ENCODE measurements around the gene HS3ST3B1.

The HS3ST3B1 gene

GRCh38 chr17:14355556-14355955, 54.7 kb downstream of the HS3ST3B1 start:
- TF ChIP-seq CREB1 (IDR thresholded peaks at IDR 0.05; ENCODE audit: low read depth) (no peak), NFIC (IDR thresholded peaks at IDR 0.05) (no peak), EP300 (IDR thresholded peaks at IDR 0.05; ENCODE audit: borderline replicate concordance) (no peak), CEBPB (IDR thresholded peaks at IDR 0.05) (no peak), YY1 (IDR thresholded peaks at IDR 0.05; ENCODE audit: low read depth) (no peak), ZBTB7A (IDR thresholded peaks at IDR 0.05; ENCODE audit: low read depth) (no peak), RAD21 (IDR thresholded peaks at IDR 0.05; ENCODE audit: low read depth) (no peak), USF1 (IDR thresholded peaks at IDR 0.05) (no peak), TEAD4 (IDR thresholded peaks at IDR 0.05) (no peak), FOXM1 (IDR thresholded peaks at IDR 0.05; ENCODE audit: borderline replicate concordance, low read depth) (no peak), TCF12 (IDR thresholded peaks at IDR 0.05; ENCODE audit: low read depth) (no peak), TAF1 (IDR thresholded peaks at IDR 0.05; ENCODE audit: low read depth) (no peak), EGR1 (IDR thresholded peaks at IDR 0.05) (no peak)
- TF ChIP-seq, protein P1, sequence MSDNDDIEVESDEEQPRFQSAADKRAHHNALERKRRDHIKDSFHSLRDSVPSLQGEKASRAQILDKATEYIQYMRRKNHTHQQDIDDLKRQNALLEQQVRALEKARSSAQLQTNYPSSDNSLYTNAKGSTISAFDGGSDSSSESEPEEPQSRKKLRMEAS (IDR thresholded peaks at IDR 0.05), result no peak
- TF ChIP-seq, protein P2, sequence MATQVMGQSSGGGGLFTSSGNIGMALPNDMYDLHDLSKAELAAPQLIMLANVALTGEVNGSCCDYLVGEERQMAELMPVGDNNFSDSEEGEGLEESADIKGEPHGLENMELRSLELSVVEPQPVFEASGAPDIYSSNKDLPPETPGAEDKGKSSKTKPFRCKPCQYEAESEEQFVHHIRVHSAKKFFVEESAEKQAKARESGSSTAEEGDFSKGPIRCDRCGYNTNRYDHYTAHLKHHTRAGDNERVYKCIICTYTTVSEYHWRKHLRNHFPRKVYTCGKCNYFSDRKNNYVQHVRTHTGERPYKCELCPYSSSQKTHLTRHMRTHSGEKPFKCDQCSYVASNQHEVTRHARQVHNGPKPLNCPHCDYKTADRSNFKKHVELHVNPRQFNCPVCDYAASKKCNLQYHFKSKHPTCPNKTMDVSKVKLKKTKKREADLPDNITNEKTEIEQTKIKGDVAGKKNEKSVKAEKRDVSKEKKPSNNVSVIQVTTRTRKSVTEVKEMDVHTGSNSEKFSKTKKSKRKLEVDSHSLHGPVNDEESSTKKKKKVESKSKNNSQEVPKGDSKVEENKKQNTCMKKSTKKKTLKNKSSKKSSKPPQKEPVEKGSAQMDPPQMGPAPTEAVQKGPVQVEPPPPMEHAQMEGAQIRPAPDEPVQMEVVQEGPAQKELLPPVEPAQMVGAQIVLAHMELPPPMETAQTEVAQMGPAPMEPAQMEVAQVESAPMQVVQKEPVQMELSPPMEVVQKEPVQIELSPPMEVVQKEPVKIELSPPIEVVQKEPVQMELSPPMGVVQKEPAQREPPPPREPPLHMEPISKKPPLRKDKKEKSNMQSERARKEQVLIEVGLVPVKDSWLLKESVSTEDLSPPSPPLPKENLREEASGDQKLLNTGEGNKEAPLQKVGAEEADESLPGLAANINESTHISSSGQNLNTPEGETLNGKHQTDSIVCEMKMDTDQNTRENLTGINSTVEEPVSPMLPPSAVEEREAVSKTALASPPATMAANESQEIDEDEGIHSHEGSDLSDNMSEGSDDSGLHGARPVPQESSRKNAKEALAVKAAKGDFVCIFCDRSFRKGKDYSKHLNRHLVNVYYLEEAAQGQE (IDR thresholded peaks at IDR 0.05; ENCODE audit: low read depth), result no peak

GRCh38 chr17:14359163-14360020, 58.5 kb downstream of the HS3ST3B1 start:
- no peak for TF ChIP-seq CEBPB (IDR thresholded peaks at IDR 0.05)
- TF ChIP-seq YY1 (IDR thresholded peaks at IDR 0.05; ENCODE audit: low read depth), result no peak
- no peak for TF ChIP-seq TEAD4 (IDR thresholded peaks at IDR 0.05)
- TF ChIP-seq, protein P1 (IDR thresholded peaks at IDR 0.05), result no peak
- TF ChIP-seq EGR1 (IDR thresholded peaks at IDR 0.05), result no peak
- TF ChIP-seq NFIC (IDR thresholded peaks at IDR 0.05), result no peak
- TF ChIP-seq CREB1 (IDR thresholded peaks at IDR 0.05; ENCODE audit: low read depth), result no peak
- TF ChIP-seq TAF1 (IDR thresholded peaks at IDR 0.05; ENCODE audit: low read depth), result no peak
- TF ChIP-seq FOXM1 (IDR thresholded peaks at IDR 0.05; ENCODE audit: borderline replicate concordance, low read depth), result no peak
- TF ChIP-seq ZBTB7A (IDR thresholded peaks at IDR 0.05; ENCODE audit: low read depth), result no peak
- no peak for TF ChIP-seq RAD21 (IDR thresholded peaks at IDR 0.05; ENCODE audit: low read depth)
- TF ChIP-seq USF1 (IDR thresholded peaks at IDR 0.05), result no peak
- TF ChIP-seq, protein P2 (IDR thresholded peaks at IDR 0.05; ENCODE audit: low read depth), result no peak
- no peak for TF ChIP-seq EP300 (IDR thresholded peaks at IDR 0.05; ENCODE audit: borderline replicate concordance)
- no peak for TF ChIP-seq TCF12 (IDR thresholded peaks at IDR 0.05; ENCODE audit: low read depth)

DNA sequence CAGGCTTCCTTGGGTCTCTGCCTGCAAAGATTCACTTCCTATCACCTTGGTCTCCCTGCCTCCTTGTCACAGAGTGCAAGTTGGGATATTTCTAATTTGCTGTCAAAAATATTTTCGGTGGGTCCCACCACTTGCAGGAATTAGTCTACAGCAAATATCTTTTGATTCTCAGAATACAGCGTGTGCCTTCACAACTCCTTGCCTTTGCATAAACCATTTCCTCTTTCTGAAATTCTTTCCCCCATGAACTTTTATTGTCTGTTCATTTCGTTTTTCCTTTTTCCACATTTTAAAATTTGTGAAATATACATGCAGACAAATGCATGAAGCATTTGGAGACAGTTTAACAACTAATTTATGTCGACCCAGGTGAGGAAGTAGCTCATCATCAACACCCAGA, 60.0 kb downstream of the HS3ST3B1 start:
- no peak for TF ChIP-seq TEAD4 (IDR thresholded peaks at IDR 0.05)
- TF ChIP-seq CREB1 (IDR thresholded peaks at IDR 0.05; ENCODE audit: low read depth), result no peak
- TF ChIP-seq EGR1 (IDR thresholded peaks at IDR 0.05), result no peak
- TF ChIP-seq TCF12 (IDR thresholded peaks at IDR 0.05; ENCODE audit: low read depth), result no peak
- no peak for TF ChIP-seq TAF1 (IDR thresholded peaks at IDR 0.05; ENCODE audit: low read depth)
- no peak for TF ChIP-seq EP300 (IDR thresholded peaks at IDR 0.05; ENCODE audit: borderline replicate concordance)
- no peak for TF ChIP-seq CEBPB (IDR thresholded peaks at IDR 0.05)
- TF ChIP-seq, protein P1 (IDR thresholded peaks at IDR 0.05), result no peak
- TF ChIP-seq FOXM1 (IDR thresholded peaks at IDR 0.05; ENCODE audit: borderline replicate concordance, low read depth), result no peak
- TF ChIP-seq, protein P2 (IDR thresholded peaks at IDR 0.05; ENCODE audit: low read depth), result no peak
- TF ChIP-seq ZBTB7A (IDR thresholded peaks at IDR 0.05; ENCODE audit: low read depth), result no peak

All from Ishikawa (cell line).